Measurements from ENCODE around the gene LYPD3.
A peak's percentile ranks its signal among the peaks of the same experiment; 100 is the strongest.

GRCh38 chr19:43503501-43504425 lies 38.4 kb upstream of the LYPD3 start:
- TF ChIP-seq PBX3 (IDR thresholded peaks at IDR 0.05; ENCODE audit: insufficient replicate concordance, low read depth, low read length), result no peak
- no peak for TF ChIP-seq SMARCA5 (IDR thresholded peaks at IDR 0.05)
- TF ChIP-seq STAT3 (IDR thresholded peaks at IDR 0.05; ENCODE audit: low read depth, low read length), result no peak
- TF ChIP-seq SP1 (IDR thresholded peaks at IDR 0.05; ENCODE audit: low read depth, low read length), result peak; percentile 9
- TF ChIP-seq PRDM15 (CRISPR knock-in tag; IDR thresholded peaks at IDR 0.05), result no peak
- no peak for TF ChIP-seq E2F4 (IDR thresholded peaks at IDR 0.05; ENCODE audit: low read depth, low read length)
- peak; percentile 59; the same call in 1 of the 2 replicates for TF ChIP-seq SIN3A (IDR thresholded peaks at IDR 0.05; ENCODE audit: low read depth, low read length)
- TF ChIP-seq ATF2 (IDR thresholded peaks at IDR 0.05; ENCODE audit: low read length), result no peak
- TF ChIP-seq NFYB (IDR thresholded peaks at IDR 0.05; ENCODE audit: insufficient read depth, low read depth, low read length), result no peak

All from GM12878 (cell line).